Lower leg skin (tissue), 4 donors: ENCODE results near the gene SRGAP1. TPM values are rescaled to one million over a fixed set of nuclear protein-coding genes. Genes with fewer than 3 reads are reported as not detected.

ENCODE experiments used
- DNase-seq, 2 donors: peaks; one replicate each; pipeline ENCODE4 v3.0.0-alpha.2; 2019; ENCODE audit warnings: low spot score in 2 of 2
- H3K4me3 ChIP-seq: fragments of 200-600 bp; sonication (generic); 2 replicates; pipeline ENCODE4 v1.5.1; 2017; ENCODE audit warnings: mild to moderate bottlenecking, low read depth; ENCODE audit not compliant: poor library complexity, severe bottlenecking
- POLR2A ChIP-seq, 2 donors: fragments of 450-650 bp; IDR thresholded peaks; one replicate each; pipeline ENCODE4 v1.6.1; 2016 to 2017; ENCODE audit warnings: antibody characterized with exemption in 2 of 2, mild to moderate bottlenecking in 1 of 2, moderate library complexity in 1 of 2
- WGBS, 2 donors: methylation state at CpG; one replicate each; pipeline ENCODE4 v1.1.5; 2018; 5-methylcytosine and 5-hydroxymethylcytosine counted together
- intact Hi-C: fragments of 100-400 bp; cut with DNase I; formaldehyde crosslinking; loops from one replicate; pipeline ENCODE4 v1.15.0; 2023; ENCODE audit warnings: low total_unique reads
- total RNA-seq, 4 donors: library from RNA; depleted of rRNA; stranded (reverse); fragments of >200 nt; gene quantifications; one replicate each; pipeline ENCODE4 v1.1.0, GENCODE V29; 2016
- TF ChIP-seq, protein P1 (sequence below), 3 donors: fragments of 450-650 bp; IDR thresholded peaks; one replicate each; pipeline ENCODE4 v1.5.1; 2016; ENCODE audit warnings: antibody characterized with exemption in 3 of 3, mild to moderate bottlenecking in 3 of 3, moderate library complexity in 2 of 3

Gene SRGAP1
- total RNA-seq, 4 donors from 2014 or later: 1.3 to 6.0 (median 1.7) TPM

DNA sequence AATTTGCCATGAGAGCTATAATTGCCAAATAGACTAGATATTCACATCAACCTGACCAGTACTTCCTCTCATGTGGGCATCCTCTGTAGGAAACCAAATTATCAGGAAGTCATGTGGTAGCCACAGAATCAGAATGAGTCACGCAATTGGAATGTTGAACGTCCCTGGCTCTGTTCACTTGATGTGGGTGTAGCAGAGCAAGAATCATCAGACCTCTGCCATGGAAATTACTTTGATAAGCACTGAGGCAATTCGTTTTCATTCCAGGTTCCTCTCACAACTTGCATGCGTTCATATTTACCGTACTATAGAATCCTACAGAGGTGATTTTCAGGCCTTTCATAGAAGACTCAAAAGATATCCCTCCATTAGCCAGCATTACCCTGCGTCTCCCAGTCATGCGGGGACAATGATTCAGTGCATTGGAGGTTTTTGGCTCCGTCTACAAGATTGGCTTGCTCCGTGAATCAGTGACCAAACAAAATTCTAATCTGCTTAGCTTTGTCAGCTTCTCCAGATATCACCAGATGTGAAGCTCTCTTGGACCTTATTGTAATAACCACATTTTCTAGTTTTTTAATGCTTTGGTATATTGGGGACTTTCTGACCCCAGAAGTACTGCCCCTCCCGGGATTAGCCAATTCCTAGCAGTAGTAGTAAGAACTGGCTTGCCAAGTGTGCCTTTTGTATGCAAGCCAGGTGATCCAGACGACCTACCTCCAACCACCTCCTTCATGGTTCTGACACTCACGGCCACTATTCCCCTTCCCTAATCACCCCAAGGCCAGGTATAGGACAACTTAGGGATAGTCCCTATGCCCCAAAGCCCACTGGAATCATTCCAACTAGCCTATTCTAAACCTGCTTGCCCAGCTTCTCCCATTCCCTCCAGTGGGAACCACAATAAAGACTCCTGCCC is 244.2 kb downstream of the SRGAP1 start:
- no peak overlapping the region for H3K4me3 ChIP-seq
- WGBS, 2 donors: 8 to 14% methylated on average over 12 of the region's 12 CpGs
- intact Hi-C loops: no loop called here
- TF ChIP-seq, protein P1, sequence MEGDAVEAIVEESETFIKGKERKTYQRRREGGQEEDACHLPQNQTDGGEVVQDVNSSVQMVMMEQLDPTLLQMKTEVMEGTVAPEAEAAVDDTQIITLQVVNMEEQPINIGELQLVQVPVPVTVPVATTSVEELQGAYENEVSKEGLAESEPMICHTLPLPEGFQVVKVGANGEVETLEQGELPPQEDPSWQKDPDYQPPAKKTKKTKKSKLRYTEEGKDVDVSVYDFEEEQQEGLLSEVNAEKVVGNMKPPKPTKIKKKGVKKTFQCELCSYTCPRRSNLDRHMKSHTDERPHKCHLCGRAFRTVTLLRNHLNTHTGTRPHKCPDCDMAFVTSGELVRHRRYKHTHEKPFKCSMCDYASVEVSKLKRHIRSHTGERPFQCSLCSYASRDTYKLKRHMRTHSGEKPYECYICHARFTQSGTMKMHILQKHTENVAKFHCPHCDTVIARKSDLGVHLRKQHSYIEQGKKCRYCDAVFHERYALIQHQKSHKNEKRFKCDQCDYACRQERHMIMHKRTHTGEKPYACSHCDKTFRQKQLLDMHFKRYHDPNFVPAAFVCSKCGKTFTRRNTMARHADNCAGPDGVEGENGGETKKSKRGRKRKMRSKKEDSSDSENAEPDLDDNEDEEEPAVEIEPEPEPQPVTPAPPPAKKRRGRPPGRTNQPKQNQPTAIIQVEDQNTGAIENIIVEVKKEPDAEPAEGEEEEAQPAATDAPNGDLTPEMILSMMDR (IDR thresholded peaks at IDR 0.05): no peak
- peak in 1 of 2 donors; percentile 94 for DNase-seq

DNA sequence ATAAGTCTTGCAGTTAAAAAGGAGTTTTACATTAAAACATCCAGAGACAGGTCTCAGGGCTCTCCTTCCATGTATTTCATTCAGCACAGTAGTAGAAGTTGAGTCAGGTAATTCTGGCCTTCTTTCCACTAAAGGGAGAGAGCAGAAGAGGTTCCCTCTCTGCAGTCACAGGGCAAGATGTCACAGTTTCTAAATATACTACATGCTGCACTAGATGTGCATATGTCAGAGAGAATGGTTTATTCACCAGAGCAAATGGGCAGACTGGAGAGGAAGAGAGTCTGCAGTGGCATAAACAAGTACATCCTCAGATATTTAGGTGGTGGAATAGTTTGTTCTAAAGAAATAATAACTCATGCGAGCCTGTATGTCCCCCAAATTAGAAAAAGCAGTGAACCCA is 245.5 kb downstream of the SRGAP1 start:
- intact Hi-C loops: no loop called here
- no peak for DNase-seq
- TF ChIP-seq POLR2A (IDR thresholded peaks at IDR 0.05): no peak
- TF ChIP-seq, protein P1 (IDR thresholded peaks at IDR 0.05): no peak
- WGBS, 2 donors: 94% methylated on average over 1 of the region's 1 CpG
- H3K4me3 ChIP-seq: no peak overlapping the region

DNA sequence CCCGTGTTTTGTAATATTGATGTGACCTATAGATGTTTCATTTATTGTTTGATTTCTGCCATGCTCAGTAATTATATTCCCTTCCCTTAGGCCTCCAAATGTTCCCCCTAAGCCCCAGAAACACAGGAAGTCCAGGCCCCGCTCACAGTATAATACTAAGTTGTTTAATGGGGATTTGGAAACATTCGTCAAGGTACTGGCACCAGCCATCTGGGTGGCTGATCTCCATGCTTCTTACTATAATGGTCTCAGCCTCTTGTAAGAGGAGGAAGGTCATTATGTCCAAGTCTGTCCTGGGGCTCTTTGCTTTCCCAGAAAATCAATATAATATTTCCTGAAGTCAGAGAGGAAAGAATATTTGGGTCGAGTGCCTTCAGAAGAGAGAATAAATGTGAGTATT is 246.7 kb downstream of the SRGAP1 start:
- no peak for DNase-seq
- WGBS, 2 donors: 85 to 88% methylated on average over 4 of the region's 4 CpGs
- intact Hi-C loops: no loop called here
- H3K4me3 ChIP-seq: no peak overlapping the region
- TF ChIP-seq, protein P1 (IDR thresholded peaks at IDR 0.05): no peak
- TF ChIP-seq POLR2A (IDR thresholded peaks at IDR 0.05): no peak

DNA sequence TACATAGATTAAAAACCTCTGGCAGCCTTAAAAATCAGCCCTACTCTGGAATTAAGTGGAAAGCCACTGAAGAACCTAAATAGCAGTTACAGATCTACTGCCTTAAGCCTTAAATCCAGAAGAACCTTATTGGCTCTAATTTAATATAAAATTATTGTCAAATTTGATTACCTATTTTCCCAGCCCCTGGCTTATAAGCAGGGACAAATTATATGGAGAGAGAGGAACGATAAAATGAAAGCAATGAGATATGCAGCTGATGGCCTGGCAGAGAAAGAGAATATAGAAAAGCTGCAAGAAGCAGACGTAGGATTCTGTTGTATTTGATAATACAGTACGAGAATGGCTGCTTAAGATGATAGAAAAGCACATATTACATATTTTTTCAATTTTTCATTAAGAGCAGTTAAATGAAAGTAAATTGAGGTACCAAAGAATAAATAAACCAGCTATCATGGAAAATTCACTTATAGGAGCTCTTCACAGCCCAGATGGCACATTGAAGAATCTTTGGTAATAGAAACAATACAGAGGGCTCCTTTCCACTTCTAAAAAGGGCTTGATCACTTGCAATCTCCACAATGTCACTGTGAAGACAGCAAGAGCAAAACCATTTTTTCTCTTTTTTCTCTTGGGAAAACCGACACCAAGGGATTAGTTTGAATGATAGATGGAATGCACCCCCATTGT is 248.2 kb downstream of the SRGAP1 start:
- intact Hi-C loops: no loop called here
- TF ChIP-seq, protein P1 (IDR thresholded peaks at IDR 0.05): no peak
- no peak for TF ChIP-seq POLR2A (IDR thresholded peaks at IDR 0.05)
- no peak overlapping the region for H3K4me3 ChIP-seq
- DNase-seq: no peak
- WGBS, 2 donors: 89 to 93% methylated on average over 4 of the region's 4 CpGs

DNA sequence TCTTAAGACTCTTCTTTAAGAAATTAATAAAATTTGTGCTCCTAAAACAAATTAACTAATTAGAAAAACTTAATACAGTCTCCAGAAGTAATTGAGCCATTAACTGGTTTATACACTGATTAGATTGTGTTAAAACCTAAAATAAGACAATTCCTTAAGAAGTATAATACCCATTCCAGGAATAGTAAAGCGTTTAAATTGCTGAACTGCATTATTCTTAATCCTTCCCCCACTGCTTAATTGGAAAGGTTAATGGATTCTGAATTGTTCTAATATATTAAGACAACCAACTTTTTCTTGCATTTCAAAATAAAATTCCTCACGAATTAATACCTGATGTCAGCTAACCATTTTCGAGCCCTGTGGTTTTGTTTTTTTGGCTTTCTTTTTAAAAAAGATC is 249.2 kb downstream of the SRGAP1 start:
- intact Hi-C loops: no loop called here
- no peak for DNase-seq
- WGBS, 2 donors: 77 to 78% methylated on average over 3 of the region's 3 CpGs
- no peak overlapping the region for H3K4me3 ChIP-seq
- TF ChIP-seq, protein P1 (IDR thresholded peaks at IDR 0.05): no peak
- no peak for TF ChIP-seq POLR2A (IDR thresholded peaks at IDR 0.05)
